Activated CD8-positive, alpha-beta memory T cell treated with anti-CD3 and anti-CD28 coated beads for 48 hours (primary cell): Measurements from ENCODE around the gene FAM167B.

Experiments
- DNase-seq, 3 experiments: peaks; one replicate each; pipeline ENCODE4 v3.0.0-alpha.2; 2020; ENCODE audit warnings: low read depth in 2 of 3, low spot score in 2 of 3

Gene FAM167B

GRCh38 chr1:32221980-32222755 lies 24.9 kb upstream of the FAM167B start, which contains the start of the genes EIF3I and TMEM234:
TSS of gene EIF3I (plus strand) at chr1:32222407. CDS start at chr1:32222442, 35 bp downstream.
TSS of gene TMEM234 (minus strand) at chr1:32222353. CDS start at chr1:32222322, 31 bp downstream.
- peak; percentile 72 to 75 (median 72) for DNase-seq

DNA sequence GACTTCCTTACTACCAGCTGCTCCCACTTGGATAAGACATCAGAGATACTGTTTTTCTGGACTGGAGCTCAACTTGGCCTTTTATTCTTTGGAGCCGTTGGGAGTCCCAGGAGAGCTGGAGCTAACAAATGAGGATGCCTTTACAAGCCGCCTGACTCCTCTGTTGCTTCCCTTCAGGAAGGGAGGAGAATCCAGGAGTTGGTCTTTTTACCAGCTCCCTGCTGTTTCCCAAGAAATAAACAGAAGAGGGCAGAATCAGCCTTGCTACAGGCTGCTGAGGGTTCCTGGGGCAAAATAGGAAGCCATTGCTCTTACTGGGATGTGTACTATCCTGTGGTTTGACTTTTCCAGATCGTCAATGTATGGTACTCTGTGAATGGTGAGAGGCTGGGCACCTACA lies 23.3 kb upstream of the FAM167B start:
- no peak for DNase-seq

- no peak for DNase-seq
Measured at GRCh38 chr1:32224285-32224684, 22.7 kb upstream of the FAM167B start.

GRCh38 chr1:32228771-32229170 lies 18.3 kb upstream of the FAM167B start:
- no peak for DNase-seq

- no peak for DNase-seq
Measured at GRCh38 chr1:32231843-32232432, 15.1 kb upstream of the FAM167B start.

GRCh38 chr1:32232558-32233304 lies 14.3 kb upstream of the FAM167B start:
- DNase-seq = no peak

DNA sequence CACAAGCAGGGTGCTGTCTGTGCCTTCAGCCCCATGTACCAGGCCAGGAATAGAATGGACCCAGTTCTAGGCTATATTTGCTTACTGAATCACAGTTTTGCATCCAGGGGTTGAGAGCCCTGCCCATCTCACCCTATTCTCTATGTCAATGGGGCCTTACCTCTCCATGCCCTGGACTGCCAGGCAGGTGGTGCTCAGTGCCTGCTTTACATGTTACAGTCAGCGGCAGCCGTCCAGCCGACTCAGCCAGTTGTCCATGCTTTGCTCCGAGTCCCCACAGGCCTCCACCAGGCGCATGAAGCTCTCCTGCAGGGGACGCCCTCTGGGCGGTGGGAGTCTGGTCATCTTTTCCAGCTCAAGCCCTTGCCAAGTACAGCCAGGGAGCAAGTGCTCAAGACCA lies 12.2 kb upstream of the FAM167B start:
- DNase-seq = no peak

- no peak for DNase-seq
Measured at GRCh38 chr1:32239337-32239736, 7.7 kb upstream of the FAM167B start.

DNA sequence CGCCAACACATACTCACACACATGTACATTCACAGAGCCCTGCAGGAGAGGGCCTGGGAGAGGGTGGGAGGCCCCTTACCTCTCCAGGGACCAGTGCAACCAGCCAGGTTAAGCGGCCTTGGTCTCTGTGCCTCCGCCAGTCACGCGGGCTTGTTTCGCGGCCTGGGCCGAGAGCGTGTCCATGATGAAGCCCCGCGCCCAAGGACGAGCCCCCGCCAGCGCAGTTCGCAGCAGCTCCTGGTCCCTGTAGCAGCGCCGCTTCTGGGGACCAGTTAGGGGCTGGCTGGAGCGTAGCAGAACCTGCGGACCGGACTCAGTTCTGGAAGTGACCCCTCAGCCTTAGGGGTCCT lies 7.3 kb upstream of the FAM167B start:
- DNase-seq = no peak

GRCh38 chr1:32240140-32240951 lies 6.7 kb upstream of the FAM167B start:
- no peak for DNase-seq

DNA sequence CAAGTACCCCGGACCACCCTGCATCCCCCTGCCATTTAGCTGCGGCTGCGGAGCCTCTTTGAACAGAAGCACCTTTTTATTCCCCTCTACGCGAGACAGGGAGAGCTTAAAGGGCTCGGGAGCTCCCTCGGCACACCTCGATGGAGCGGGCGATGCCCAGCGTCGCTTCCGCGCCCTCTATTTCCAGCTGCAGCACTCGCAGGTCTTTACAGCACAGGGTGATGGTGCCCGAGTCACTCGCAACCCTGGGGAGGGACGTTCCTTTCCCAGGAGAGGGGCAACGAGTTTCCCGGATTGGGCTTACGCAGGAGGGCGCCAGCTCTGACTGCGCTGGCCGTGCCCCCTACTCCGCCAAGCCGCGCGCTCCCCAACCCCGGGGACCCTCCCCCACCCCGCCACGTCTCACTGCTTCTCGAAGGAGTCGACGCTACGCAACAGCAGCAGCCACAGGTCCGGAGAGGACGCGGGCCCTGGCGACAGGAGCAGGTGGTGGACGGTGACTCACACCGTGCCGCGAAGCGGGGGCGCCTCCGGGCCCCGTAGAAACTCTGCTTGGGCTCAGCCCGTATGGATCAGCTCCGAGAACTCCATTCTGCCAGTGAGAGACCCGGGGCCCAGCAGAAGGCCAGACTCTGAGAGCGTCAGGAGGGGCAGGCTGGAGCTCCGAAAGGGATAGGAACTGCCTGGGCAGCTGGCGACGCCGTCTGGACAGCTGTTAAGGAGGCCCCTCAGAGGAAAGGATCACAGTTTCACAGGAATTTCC lies 5.8 kb upstream of the FAM167B start:
- no peak for DNase-seq

DNA sequence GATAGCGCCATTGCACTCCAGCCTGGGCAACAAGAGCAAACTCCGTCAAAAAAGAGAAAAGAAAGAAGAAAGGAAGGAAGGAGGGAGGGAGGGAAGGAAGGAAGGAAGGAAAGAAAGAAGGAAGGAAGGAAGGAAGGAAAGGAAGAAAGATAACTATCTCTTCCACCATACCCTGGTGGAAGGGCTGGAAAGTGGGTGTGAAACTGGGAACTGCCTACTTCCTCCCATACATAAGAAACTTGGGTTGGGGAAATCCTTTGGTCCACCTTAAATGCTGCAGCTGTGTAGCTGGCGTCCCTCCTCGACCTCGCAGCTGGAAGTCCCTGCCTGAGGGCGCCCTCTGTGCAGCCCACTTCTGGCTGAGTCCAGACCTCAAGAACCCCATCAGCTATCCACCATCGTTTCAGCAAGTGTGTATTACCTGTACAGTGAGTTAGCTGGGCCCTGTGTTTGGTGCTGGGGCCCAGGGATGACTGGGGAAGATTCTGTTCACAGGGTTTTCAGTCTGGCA lies 4.6 kb upstream of the FAM167B start:
- no peak for DNase-seq

- DNase-seq = no peak
Measured at GRCh38 chr1:32247452-32247851, 430 bp downstream of the FAM167B start.

- DNase-seq = peak; percentile 62 to 80 (median 72)
Measured at GRCh38 chr1:32247983-32248889, 1.2 kb downstream of the FAM167B start.

DNA sequence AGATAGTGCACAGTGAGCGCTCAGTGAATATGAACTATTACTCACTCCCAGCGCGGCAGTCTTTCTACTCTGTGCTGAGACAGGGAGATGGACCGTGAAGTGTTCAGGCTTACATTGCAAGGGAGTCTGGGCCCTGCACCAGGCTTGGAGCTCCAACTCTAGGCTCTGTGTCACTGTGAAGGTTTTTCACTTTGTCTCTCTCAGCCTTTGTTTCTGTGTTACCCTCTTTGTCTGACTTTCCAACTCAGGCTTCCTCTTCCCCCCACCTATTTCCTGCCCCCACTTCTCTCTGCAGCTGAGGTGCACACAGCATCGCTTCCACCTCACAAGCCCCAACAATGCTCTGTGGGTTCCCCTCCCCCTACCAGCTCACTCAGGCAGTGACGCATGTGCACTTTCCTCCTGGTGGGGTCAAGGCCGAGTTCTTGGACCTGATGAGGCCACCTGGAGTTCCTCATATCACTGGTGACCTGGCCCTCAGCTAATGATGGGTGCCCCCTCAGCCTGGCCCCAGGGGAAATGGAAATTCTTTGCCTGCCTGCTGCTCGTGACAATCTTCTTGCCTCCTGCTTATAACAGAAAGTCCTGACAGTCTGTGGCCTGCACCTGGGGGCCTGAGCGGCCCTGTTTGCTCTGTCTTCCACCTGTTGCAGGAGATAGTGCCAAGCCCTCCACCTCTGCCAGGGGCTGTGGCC lies 3.0 kb downstream of the FAM167B start:
- peak; percentile 47 to 63 (median 55) for DNase-seq

GRCh38 chr1:32250893-32251716 lies 4.1 kb downstream of the FAM167B start, which contains the start of gene LCK:
TSS of gene LCK (plus strand) at chr1:32251265. CDS start at chr1:32274330, 23,065 bp downstream.
- DNase-seq = peak; percentile 59 to 69 (median 60)
